SK-N-SH treated with all-trans-retinoic acid at 6 μM for 48 hours (cell line): ENCODE data around the gene NUCB1.
"Not testable (repeated sequence)": the region's sequence is repeated elsewhere in the genome, so short reads cannot be mapped to it uniquely, and the experiment has no call there.

ENCODE experiments used
- ATAC-seq: fragments of 200-7000 bp; cut with Tn5 transposase; 3 replicates; pipeline ENCODE4 v1.9.1; 2020; ENCODE audit warnings: mild to moderate bottlenecking, moderate library complexity
- ARNTL ChIP-seq: fragments of 450-650 bp; formaldehyde crosslinking; IDR thresholded peaks from 2 replicates; pipeline ENCODE4 v1.5.0; 2020; ENCODE audit warnings: low read depth, mild to moderate bottlenecking, moderate library complexity, borderline replicate concordance
- CREB5 ChIP-seq: fragments of 250-450 bp; sonication (Bioruptor Pico); IDR thresholded peaks from 2 replicates; pipeline ENCODE4 v1.5.1; 2020; ENCODE audit warnings: low read depth, mild to moderate bottlenecking, moderate library complexity
- CSDC2 ChIP-seq: fragments of 250-450 bp; sonication (Bioruptor Pico); IDR thresholded peaks from 2 replicates; pipeline ENCODE4 v1.5.0; 2020; ENCODE audit warnings: mild to moderate bottlenecking, moderate library complexity
- CSRNP3 ChIP-seq: fragments of 250-450 bp; sonication (Bioruptor Pico); IDR thresholded peaks from 2 replicates; pipeline ENCODE4 v1.5.1; 2021; ENCODE audit warnings: mild to moderate bottlenecking, moderate library complexity
- ESRRG ChIP-seq: fragments of 250-450 bp; sonication (Bioruptor Pico); IDR thresholded peaks from 2 replicates; pipeline ENCODE4 v1.6.1; 2021; ENCODE audit warnings: mild to moderate bottlenecking
- GLIS3 ChIP-seq: fragments of 250-450 bp; sonication (Bioruptor Pico); IDR thresholded peaks from 2 replicates; pipeline ENCODE4 v1.5.0; 2020; ENCODE audit warnings: mild to moderate bottlenecking, moderate library complexity
- ISL1 ChIP-seq: fragments of 250-450 bp; sonication (Bioruptor Pico); IDR thresholded peaks from 2 replicates; pipeline ENCODE4 v2.1.2; 2022; ENCODE audit warnings: mild to moderate bottlenecking, moderate library complexity
- OSR1 ChIP-seq: fragments of 250-450 bp; sonication (Bioruptor Pico); IDR thresholded peaks from 2 replicates; pipeline ENCODE4 v1.8.0; 2022; ENCODE audit warnings: moderate library complexity, mild to moderate bottlenecking, inconsistent platforms
- PATZ1 ChIP-seq: fragments of 250-450 bp; sonication (Bioruptor Pico); IDR thresholded peaks from 2 replicates; pipeline ENCODE4 v1.8.0; 2020; ENCODE audit warnings: mild to moderate bottlenecking, moderate library complexity, borderline replicate concordance
- POU6F1 ChIP-seq: fragments of 250-450 bp; sonication (Bioruptor Pico); IDR thresholded peaks from 2 replicates; pipeline ENCODE4 v1.8.0; 2021; ENCODE audit warnings: low read depth, mild to moderate bottlenecking, moderate library complexity, borderline replicate concordance
- PPARA ChIP-seq: fragments of 250-450 bp; sonication (Bioruptor Pico); IDR thresholded peaks from 2 replicates; pipeline ENCODE4 v1.5.0; 2020; ENCODE audit warnings: mild to moderate bottlenecking, borderline replicate concordance
- SNAI2 ChIP-seq: fragments of 250-450 bp; sonication (Bioruptor Pico); IDR thresholded peaks from 2 replicates; pipeline ENCODE4 v1.5.0; 2020; ENCODE audit warnings: mild to moderate bottlenecking, moderate library complexity
- TOX ChIP-seq: fragments of 250-450 bp; sonication (Bioruptor Pico); IDR thresholded peaks from 2 replicates; pipeline ENCODE4 v1.8.0; 2021; ENCODE audit warnings: mild to moderate bottlenecking, moderate library complexity, borderline replicate concordance
- TSHZ2 ChIP-seq: fragments of 250-450 bp; sonication (Bioruptor Pico); IDR thresholded peaks from 2 replicates; pipeline ENCODE4 v1.5.0; 2020; ENCODE audit warnings: mild to moderate bottlenecking, moderate library complexity
- ZC3H10 ChIP-seq: fragments of 250-450 bp; sonication (Bioruptor Pico); IDR thresholded peaks from 2 replicates; pipeline ENCODE4 v1.5.1; 2021; ENCODE audit warnings: mild to moderate bottlenecking, moderate library complexity
- ZFP3 ChIP-seq: fragments of 250-450 bp; sonication (Bioruptor Pico); IDR thresholded peaks from 2 replicates; pipeline ENCODE4 v1.5.0; 2020; ENCODE audit warnings: mild to moderate bottlenecking, moderate library complexity
- ZFP30 ChIP-seq: fragments of 450-650 bp; formaldehyde crosslinking; IDR thresholded peaks from 2 replicates; pipeline ENCODE4 v1.5.0; 2022; ENCODE audit warnings: mild to moderate bottlenecking, moderate library complexity
- ZNF565 ChIP-seq: fragments of 450-650 bp; formaldehyde crosslinking; conservative IDR thresholded peaks from 2 replicates; pipeline ENCODE4 v1.5.0; 2020; ENCODE audit warnings: low read depth, mild to moderate bottlenecking, moderate library complexity
- ZNF70 ChIP-seq: fragments of 450-650 bp; formaldehyde crosslinking; IDR thresholded peaks from 2 replicates; pipeline ENCODE4 v1.5.0; 2020; ENCODE audit warnings: mild to moderate bottlenecking, moderate library complexity
- ZNF8 ChIP-seq: fragments of 450-650 bp; formaldehyde crosslinking; IDR thresholded peaks from 2 replicates; pipeline ENCODE4 v1.5.0; 2020; ENCODE audit warnings: mild to moderate bottlenecking, moderate library complexity

Gene NUCB1

GRCh38 chr19:48909424-48910077 lies 9.4 kb downstream of the NUCB1 start:
- not testable (repeated sequence) for ATAC-seq

- TF ChIP-seq ISL1 (no peak), ZNF8 (no peak), ARNTL (CRISPR knock-in tag) (no peak), ZC3H10 (CRISPR knock-in tag) (no peak), SNAI2 (CRISPR knock-in tag) (no peak), CSDC2 (CRISPR knock-in tag) (no peak)
Measured at GRCh38 chr19:48910803-48911202, 10.7 kb downstream of the NUCB1 start.

GRCh38 chr19:48913114-48913889 lies 13.2 kb downstream of the NUCB1 start:
- TF ChIP-seq OSR1 (CRISPR knock-in tag) = no peak
- no peak for TF ChIP-seq ZNF565 (CRISPR knock-in tag)
- TF ChIP-seq PPARA (CRISPR knock-in tag) = no peak
- peak; percentile 59; the same call in 2 of the 3 replicates for ATAC-seq

More at GRCh38 chr19:48910803-48911202, 10.7 kb downstream of the NUCB1 start:
- ATAC-seq = no peak

- TF ChIP-seq ISL1 (no peak), CSDC2 (CRISPR knock-in tag) (no peak), ZNF70 (CRISPR knock-in tag) (no peak), PATZ1 (CRISPR knock-in tag) (no peak), ZFP30 (no peak)
- TF ChIP-seq, all 23 proteins: peak for 0
- ATAC-seq = no peak
Measured at GRCh38 chr19:48914181-48914580, 14.1 kb downstream of the NUCB1 start.

GRCh38 chr19:48915757-48916156 lies 15.6 kb downstream of the NUCB1 start:
- TF ChIP-seq OSR1 (CRISPR knock-in tag) (no peak), TOX (CRISPR knock-in tag) (no peak), CSRNP3 (CRISPR knock-in tag) (no peak), TSHZ2 (CRISPR knock-in tag) (no peak), SNAI2 (CRISPR knock-in tag) (no peak), ZFP3 (no peak), ISL1 (no peak), ZNF8 (no peak), POU6F1 (CRISPR knock-in tag) (no peak), PPARA (CRISPR knock-in tag) (no peak), CREB5 (CRISPR knock-in tag) (no peak), GLIS3 (CRISPR knock-in tag) (no peak), ZC3H10 (CRISPR knock-in tag) (no peak), ESRRG (no peak)
- no peak for ATAC-seq
